HL-60 (cell line): ENCODE data around the gene PDZD4.

ENCODE experiments used
- CTCF ChIP-seq: IDR thresholded peaks from one replicate; pipeline ENCODE4 v1.5.1; 2011; ENCODE audit warnings: low read length, control low read depth, inconsistent platforms; ENCODE audit not compliant: insufficient read depth
- POLR2AphosphoS5 ChIP-seq: IDR thresholded peaks from 2 replicates; pipeline ENCODE4 v1.6.1; 2012; ENCODE audit warnings: low read depth

GRCh38 chrX:153804100-153804595 lies 26.2 kb downstream of the PDZD4 start:
- TF ChIP-seq CTCF (no peak), POLR2AphosphoS5 (no peak)
